D341Med (cell line): ENCODE measurements around the gene SMYD3.
"Not testable (repeated sequence)": the region's sequence is repeated elsewhere in the genome, so short reads cannot be mapped to it uniquely, and the experiment has no call there.

Source experiments
- DNase-seq: peaks from one replicate; pipeline ENCODE4 v3.0.0; 2012; ENCODE audit warnings: low spot score

Gene SMYD3

DNA sequence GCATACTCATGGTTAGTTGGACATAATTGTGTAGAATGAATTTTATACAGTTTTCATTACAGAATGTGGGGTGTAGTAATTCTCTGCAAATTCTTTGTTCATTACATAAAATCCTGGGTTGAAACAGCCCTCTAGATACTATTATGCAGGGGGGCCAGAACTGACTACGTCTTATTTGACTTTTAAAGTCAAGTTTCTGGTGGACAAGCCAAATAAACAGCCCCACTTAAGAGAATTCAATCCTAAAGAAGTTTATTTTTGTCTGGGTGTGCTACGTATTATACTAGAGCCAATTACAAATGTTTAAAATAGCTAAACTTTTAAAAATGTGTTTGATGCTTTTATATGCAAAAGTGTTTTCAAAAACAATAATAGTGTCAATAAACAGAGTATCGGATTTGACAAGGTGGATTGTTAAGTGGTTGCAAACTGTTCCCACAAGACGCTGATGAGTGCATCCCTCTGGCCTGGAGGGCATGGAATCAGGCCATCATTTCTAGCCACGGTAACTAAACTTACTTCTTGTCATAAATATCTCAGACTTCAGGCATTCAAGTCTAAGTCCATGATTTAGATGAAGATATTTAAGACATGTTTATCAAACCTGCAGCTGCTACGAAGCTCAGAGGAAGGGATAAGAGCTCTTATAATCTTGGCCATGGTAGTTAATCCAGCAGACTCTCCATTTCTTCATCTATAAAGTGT, 706.0 kb downstream of the SMYD3 start:
- no peak for DNase-seq

DNA sequence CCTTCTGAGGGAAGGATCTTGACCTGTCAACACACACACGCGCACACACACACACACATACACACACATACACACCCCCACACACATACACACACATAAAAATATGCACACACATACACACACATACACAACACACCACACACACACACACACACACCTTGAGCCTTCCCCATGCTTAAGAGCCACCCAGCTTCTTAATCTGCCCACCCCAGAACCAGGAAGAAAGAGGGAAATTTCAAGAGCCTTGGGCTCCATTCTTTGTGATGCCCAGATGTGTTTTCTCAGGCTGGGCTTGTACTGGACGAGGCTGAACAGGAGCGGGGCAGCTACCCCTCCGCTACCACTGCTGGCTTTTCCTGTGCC, 708.7 kb downstream of the SMYD3 start:
- no peak for DNase-seq

GRCh38 chr1:245797592-245798348, 709.3 kb downstream of the SMYD3 start:
- peak; percentile 50 for DNase-seq

GRCh38 chr1:245791410-245792312, 715.4 kb downstream of the SMYD3 start:
- no peak for DNase-seq

DNA sequence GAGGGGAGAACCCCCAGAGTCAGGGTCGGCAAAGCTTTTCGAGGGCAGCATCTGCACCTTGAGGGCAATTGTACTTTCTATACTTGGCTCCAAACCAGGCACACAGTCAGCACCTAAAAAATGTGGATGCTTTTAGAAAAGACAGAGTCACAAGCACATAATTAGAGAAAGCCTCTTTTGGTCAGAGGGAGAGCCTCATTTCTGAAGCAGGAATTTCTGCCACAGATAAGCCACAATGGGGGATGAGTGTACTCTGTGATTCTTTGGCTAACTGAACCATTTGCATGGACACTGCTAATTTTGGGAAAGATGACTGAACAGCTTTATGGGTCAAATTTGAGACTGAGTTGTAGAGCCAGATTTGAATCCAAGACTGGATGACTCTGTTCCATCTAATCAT, 716.6 kb downstream of the SMYD3 start:
- no peak for DNase-seq

DNA sequence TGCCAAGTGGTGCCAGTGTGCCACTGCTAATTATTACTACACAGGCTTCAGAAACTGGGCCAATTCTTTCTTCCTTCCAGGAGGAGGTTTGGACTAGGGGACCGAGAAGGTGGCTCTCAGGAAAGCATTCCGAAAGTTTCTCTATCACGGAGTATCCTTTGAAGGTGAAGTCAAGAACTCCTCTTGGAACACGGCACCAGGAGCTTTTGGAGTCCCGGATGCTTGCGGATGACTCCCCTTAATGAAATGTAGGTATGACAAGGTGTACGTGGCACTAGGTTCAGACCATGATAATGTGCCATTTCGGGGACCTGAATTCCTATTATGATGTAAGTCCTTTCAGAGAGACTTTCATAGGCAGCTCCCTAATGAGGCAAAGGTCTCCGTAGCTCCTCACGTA, 718.2 kb downstream of the SMYD3 start:
- no peak for DNase-seq

GRCh38 chr1:245788269-245788668, 718.8 kb downstream of the SMYD3 start:
- no peak for DNase-seq

DNA sequence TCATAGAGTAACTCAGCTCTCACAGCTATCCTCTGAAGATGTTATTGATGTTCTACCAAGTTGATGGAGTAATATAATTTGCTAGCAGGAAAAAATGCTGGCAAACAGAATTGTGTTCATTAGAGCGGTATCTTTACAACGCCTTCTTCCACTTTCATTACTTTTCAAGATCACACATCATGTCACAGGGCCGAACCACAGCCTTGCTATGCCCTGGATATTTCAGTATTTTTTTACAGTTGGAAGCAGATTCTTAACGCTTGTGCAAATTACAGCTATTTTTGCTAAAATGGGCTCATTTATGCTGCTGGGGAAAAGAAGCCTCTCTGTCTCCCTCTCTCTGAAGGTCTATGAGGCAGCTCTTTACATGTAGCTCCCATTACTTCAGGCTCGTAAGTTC, 720.1 kb downstream of the SMYD3 start:
- DNase-seq: no peak

DNA sequence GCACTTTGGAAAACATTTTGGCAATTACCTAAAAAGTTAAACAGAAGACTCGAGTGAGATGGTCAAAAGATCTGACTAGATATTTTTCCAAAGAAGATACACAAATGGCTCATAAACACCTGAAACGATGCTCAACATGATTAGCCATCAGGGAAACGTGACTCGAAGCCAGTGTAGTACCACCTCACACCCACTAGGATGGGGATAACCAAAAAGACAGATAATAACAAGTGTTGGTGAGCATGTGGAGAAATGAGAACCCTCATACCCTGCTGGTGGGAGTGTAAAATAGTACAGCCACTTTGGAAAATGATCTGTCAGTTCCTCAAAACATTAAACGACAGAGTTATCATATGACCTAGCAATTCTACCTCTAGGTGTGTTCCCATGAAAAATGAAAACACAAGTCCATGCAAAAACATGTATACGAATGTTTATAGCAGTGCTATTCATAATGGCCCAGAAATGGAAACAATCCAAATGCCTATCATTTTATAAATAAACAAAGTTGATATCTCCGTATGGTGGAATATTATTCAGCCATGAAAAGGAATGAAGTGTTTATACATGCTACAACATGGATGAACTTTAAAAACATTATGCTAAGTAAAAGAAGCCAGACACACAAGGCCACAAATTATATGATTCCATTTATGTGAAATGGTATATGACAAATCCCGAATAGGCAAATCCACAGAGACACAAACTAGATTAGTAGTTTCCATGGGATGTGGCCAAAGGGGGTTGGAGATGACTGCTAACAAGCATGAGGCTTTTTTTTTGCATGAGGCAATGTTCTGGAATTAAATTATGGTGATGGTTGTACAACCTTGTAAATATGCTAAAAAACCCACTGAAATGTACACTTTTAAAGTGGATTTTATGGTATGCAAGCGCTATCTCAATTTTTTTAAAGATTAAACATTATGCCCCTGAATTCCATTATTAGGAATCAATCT, 727.0 kb downstream of the SMYD3 start:
- DNase-seq: no peak

DNA sequence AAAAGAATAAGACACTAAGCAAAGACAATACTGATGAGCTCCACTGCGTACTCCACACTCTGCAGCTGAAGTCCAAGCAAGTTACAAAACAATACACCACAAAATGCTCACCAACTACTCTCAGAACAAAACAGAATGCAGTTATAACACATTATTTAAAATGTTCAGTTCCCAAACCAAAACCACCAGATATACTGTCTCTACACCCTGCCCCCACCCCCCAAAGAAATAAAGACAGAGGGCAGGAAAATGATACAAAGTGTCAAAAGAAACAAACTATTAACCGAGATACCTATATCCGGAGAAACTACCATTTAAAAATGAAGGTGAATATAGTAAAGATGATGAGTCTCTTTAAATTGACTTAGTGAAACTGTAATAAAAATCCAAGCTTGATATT, 729.3 kb downstream of the SMYD3 start:
- DNase-seq: no peak

DNA sequence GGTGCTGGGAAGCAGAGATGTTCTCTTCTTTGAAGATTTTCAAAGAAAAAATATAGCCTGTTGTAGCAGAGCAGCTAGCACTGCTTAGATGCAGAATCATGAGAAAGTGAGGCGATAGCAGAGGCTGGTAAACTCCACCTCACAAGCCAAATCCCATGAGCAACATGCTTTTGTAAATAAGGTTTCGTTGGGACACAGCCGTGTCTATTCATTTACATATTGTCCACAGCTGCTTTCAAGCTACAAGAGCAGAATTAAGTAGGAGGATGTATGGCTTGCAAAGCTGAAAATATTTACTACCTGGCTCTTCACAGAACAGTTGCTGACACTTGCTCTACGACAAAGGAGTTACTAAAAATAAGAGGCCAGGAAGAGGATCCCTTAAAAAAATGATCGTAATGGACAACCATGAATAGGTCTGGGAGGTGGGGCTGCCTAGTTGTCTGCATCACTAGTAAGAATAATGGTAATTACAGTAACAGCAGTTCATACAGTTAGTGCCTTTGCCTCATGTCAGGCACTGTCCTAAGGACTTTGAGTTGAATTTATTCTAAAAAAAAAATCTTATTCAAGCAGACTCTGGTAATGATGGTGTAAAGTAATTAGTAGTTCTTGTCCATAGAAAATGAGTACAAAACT, 730.3 kb downstream of the SMYD3 start:
- DNase-seq: no peak

- no peak for DNase-seq
These were observed 730.9 kb downstream of the SMYD3 start for GRCh38 chr1:245776139-245776538.

GRCh38 chr1:245774931-245775330, 732.1 kb downstream of the SMYD3 start:
- not testable (repeated sequence) for DNase-seq

- no peak for DNase-seq
These were observed 732.9 kb downstream of the SMYD3 start for GRCh38 chr1:245774196-245774595.

DNA sequence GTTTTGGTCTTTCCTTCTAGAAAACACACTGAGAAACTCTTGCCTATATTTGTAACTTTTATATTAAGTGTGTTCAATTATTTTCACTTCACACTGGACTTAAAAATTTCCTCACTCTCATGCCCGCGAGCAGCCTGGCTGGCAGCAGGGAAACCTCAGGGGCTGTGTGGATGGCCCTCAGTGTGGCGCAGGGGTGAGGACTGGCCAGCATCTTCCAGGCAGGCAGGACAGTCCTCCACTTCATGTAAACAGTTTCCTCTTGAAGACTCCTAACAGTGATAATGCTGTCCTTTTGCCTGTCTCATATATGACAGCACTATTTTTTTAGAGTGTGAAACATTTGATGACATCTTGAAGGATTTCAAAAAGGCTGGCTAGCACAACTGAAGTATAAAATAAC, 733.7 kb downstream of the SMYD3 start:
- DNase-seq: no peak

- no peak for DNase-seq
These were observed 734.3 kb downstream of the SMYD3 start for GRCh38 chr1:245772739-245773138.

DNA sequence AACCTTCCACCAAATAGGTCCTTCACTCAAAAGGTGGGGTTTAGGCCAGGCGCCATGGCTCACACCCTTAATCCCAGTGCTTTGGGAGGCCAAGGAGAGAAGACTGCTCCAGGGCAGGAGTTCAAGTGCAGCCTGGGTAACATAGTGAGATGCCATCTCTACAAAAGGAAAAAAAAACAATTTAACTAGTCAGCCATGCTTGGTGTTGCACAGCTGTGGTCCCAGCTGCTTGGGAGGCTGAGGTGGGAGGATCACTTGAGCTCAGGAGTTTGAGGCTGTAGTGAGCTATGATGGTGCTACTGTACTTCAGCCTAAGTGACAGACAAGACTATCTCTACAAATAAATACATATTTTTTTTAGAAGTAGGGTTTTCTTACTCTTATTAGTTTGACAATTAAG, 734.8 kb downstream of the SMYD3 start:
- no peak for DNase-seq

GRCh38 chr1:245771511-245772281, 735.4 kb downstream of the SMYD3 start:
- no peak for DNase-seq

GRCh38 chr1:245770156-245770555, 736.9 kb downstream of the SMYD3 start:
- DNase-seq: no peak

DNA sequence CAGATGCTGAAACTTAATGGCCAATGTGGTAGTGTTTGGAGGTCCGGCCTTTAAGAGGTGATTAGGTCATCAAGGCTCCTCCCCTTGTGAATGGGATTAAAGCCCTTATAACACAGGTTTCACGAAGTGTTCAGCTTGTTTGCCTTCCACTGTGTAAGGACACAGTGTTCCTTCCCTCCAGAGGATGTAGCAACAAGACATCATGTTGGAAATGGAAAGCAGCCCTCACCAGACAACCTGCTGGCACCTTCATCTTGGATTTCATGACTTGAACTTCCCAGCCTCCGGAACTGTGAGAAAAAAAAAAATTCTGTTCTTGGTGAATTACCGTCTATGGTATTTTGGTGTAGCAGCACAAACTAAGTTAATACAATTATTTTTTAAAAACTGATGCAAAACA, 738.5 kb downstream of the SMYD3 start:
- no peak for DNase-seq
